ENCODE results near the gene WDR4. TPM values are rescaled to one million over a fixed set of nuclear protein-coding genes. Genes with fewer than 3 reads are reported as not detected.
A peak's percentile ranks its signal among the peaks of the same experiment; 100 is the strongest.
"Not testable (repeated sequence)": the region's sequence is repeated elsewhere in the genome, so short reads cannot be mapped to it uniquely, and the experiment has no call there.

Gene WDR4
- total RNA-seq, 1 donor from 2014 or later: 13.7 TPM

DNA sequence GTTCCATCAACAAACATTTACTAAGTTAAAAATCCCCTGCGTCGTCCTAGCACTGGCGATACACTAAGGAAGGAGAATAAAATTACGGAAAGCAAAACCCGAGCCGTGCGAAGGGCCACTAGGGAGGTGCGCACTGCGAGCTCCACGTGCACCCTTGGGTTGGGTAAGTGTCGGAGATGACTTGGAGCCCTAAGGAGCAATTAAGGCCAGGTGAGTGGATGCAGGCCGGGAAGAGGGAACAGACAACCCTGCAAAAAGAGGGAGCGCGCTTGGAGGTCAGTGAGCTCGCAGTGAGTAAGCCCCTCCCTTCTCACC lies 704 bp downstream of the WDR4 start:
- DNase-seq: no peak

DNA sequence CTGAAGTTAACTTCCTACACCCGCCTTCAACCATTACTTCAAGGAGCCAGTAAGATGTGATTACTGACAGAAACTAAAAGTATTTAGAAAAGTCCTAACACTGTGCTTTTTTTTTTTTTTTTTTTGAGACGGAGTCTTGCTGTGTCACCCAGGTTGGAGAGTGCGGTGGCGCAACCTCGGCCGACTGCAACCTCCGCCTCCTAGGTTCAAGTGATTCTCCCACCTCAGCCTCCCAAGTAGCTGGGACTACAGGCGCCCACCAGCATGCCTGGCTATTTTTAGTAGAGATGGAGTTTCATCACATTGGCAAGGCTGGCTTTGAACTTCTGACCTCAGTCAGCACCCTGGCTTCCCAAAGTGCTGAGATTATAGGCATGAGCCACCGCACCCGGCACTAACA lies 3.5 kb downstream of the WDR4 start:
- not testable (repeated sequence) for DNase-seq

DNA sequence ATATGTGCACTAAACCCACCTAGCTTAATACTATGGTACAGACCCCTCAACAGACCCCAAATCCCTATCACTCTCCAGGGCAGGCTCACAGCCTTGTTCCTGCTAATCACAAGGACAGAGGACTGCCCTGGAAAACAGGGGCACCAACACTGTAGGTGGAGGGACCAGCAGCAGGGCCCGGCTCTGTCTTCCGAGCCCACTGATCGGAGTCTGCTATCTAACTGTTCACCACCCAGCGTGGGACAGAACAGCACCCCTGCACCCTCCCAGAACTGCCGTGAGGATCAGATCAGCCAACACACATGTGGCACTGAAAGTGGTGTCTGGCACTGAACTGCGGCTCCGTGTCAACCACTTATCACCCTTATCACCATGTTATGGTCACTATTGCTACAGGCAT lies 6.2 kb downstream of the WDR4 start:
- no peak for DNase-seq

DNA sequence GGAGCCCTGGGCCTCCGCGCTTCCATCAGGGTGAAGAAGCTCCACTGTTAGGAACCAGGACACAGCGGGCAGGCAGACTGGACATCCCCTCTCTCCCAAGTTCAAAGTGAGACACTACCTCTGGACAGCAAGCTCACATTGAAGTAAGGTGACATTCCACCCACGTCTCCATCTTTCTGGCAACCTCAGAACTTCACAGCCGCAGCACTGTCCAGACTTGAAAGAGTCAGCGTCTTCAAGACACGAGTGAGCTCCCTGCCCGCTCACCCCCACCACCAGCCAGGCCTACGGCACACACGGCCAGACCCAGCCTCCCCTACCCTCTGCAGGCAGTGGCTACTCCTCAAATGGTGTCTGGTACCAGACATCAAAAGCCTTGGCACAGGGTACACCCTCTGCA lies 11.1 kb downstream of the WDR4 start:
- no peak for DNase-seq

DNA sequence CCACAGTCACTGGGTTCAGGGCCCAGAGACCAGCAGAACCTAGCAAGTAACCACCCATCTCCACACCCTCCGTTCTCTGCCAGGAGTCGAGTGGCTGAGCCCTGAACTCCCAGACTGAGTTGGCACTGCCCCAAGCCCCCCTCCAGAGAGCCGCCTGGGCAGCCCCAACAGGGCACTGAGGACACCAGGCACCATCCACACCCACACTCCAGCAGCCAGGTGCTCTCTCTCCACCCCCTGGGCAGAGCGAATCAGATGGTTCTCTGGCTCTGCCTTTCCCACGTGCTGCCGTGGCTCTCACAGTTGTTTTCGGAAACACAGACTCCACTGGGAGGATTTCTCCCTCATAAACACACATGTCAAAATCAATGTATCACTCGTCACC lies 13.6 kb downstream of the WDR4 start:
- no peak for DNase-seq

DNA sequence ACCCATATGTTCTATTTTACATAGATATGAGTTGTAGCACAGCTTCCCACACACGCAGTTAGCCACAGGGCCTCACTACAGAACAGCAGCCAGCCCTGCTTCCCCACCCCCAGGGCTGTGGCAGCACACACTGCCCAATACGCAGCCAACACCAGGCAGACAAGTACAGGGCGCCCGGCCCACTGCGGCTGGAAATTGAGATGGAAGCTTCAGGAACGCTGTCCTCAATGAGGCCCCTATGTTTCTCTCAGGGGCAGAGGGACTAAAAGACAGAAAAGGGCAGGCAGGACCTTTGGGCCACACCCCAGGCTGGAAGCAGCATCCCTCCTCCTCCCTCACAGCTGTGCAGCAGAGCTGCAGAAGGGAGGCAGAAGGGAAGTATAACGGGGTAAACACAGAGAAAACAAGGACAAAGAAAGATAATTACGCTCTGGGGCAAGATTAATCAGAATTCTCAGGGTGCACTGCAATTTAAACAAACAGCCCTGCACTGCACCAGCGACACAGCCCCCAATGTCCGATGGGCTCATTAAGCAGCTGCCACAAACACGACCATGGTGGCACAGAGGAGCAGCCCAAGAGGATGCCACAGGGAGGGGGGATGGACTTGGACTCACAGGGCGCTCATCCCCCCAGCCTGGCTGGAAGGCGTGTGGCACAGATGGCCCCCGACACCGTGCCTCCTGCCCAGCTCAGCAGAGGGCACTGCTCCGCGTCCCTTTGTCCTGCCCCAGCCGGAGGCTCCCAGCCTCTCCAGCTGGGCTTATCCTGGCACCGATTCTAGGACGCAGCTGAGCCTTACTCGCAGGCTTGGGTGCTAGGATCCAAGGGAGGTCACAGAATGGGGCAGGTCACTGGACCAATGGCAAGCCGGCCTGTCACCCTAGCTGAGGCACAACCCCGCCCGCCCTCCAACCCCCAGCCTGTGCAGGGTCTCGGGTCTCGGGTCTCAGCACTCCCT lies 14.2 kb downstream of the WDR4 start:
- no peak for DNase-seq

DNA sequence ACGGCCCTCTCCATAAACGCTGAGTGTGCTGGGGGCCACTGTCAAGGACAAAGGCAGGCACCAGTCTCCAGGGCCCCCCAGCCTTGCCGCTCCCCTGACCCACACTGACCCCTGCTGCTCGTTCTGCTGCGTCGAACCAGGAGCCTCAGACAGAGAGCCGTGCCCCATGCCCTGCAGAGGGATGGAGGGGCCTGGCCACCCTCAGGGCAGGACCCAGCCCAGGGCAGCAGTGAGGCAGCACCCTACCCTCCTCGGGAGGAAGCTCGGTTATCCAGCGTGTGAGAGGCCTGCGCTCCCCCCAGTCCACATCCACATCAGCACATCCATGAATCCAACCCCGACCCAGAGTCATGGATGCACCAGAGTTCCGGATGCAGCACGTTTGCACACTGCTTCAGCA lies 15.1 kb downstream of the WDR4 start:
- no peak for DNase-seq

DNA sequence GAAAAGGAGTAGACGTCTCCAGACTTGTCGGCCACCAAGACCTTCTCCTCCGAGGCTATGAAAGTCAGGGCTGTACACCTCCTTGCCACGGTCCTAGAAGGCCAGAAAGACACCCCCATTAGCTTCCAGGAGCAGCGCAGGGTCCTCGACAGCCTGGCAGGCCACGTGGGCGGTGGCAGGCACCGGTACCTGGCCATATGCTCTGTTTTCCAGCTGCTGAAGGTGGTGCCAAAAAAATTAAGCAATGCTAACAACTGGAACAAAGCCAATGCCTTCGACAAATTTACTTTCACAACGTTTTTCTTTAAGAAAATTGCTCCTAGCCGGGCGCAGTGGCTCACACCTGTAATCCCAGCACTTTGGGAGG lies 15.9 kb downstream of the WDR4 start:
- no peak for DNase-seq

DNA sequence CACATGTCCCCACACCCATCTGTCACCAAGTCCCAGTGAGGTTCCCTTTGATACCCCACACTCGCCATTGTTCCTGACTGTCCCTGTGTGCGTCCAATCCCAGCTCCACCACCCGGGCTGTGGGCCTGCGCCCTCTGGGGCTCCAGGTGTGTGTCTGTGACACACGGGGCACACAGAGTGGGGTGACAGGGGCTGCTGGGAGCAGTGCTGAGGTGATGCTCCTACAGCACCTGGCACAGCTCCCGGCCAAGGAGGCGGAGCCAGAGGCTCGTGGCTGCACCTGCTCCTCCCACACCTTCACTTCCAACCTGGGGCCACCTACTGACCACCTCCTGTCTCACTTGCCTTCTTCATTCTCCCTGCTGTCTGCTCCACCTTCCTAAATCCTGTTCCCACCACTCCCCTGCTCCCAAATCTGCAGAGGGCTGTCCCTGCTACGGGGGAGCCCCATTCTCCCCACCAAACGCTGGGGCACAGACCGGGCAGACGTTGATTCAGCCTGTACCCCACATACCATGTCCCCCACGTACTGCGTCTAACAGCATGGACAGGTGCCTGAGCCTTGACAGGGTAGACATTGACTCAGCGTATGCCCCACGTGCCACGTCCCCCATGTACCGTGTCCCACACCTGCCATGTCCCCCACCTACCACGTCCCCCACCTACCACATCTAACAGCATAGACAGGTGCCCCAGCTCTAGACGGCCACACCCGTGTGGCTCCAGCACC lies 16.4 kb downstream of the WDR4 start:
- no peak for DNase-seq

DNA sequence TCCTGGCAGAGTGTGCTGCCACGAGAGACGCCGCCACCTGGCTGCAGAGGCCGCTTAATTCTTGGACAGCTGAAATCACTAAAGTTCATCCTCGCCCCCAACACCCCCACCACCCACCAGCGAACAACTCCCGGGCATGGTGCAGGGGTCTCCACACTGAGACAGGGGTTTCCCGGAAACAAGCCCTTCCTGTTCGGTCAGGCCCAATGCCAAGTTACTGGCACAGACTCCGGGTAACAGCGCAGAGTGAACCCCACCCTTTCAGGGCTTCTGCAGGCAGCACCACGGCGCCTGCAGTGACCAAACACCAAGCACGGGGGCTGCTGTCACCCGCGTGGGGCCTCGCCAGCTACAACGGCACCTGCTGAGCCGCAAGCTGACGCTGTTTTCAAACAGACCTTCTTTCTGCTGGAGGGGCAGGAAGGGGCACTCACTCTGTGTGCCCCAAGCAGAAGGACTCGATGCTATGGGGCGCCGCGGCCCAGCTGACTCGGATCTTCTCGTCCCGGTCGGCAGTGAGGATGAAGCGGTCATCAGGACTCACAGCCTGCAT lies 17.4 kb downstream of the WDR4 start:
- DNase-seq: no peak

DNA sequence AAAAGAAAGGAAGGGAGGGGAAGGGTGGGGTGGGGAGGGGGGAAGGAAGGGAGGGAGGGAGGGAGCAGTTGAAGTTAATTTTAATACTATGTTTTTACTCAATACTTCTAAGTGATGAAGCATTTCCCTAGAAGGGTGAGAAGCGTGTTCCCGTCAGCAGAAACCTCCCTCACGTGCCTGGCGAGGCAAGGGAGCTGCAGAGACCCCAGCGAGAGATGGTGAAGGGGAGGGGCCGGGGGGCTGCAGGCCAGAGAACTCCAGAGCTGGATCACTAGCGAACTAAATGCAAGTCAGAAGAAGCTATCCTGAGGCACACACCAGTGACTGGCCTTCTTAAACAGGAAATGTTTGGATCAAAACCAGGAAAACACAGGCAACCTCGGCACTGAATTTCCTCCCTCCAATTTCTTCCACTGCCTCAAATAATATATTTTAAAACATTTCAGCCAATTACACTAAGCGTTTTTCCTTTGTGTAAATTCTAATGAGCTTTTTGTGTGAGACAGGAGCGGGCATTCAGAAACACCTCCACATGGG lies 18.0 kb downstream of the WDR4 start:
- DNase-seq: no peak

DNA sequence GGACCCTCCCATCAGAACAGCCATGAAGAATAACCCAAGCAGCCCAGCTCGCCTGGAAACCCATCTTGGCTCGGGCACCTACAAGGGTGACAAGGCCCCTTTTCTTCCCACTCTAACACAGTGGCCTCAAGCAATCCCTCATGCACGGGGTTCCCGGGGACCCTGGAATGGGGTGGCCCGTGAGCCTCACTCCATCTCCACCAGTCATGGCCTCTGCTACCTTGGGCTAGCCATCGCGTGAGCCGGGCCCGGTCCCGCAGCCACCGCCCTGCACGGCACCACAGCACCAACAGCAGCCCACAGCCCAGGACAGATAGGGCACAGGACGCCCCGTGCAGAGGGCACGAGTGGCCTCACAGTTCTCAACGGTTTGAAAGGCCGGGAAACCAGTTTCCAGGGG lies 19.0 kb downstream of the WDR4 start:
- DNase-seq: no peak

DNA sequence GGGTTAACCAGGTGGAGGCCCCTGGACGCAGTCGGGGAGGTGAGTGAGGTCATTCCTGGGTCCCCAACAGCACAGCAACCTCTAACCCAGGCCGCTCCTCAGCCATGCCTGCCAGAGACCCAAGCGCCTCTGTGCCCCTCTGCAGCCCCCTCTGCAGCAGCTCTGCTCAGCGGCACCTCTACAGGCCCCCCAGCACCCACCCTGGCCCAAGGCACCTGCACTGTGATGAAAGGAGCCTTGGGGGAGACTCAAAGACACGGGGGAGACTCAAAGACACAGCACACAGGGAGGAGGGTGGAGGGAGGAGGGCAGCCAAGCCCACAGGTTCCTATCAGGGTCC lies 19.5 kb downstream of the WDR4 start:
- no peak for DNase-seq

DNA sequence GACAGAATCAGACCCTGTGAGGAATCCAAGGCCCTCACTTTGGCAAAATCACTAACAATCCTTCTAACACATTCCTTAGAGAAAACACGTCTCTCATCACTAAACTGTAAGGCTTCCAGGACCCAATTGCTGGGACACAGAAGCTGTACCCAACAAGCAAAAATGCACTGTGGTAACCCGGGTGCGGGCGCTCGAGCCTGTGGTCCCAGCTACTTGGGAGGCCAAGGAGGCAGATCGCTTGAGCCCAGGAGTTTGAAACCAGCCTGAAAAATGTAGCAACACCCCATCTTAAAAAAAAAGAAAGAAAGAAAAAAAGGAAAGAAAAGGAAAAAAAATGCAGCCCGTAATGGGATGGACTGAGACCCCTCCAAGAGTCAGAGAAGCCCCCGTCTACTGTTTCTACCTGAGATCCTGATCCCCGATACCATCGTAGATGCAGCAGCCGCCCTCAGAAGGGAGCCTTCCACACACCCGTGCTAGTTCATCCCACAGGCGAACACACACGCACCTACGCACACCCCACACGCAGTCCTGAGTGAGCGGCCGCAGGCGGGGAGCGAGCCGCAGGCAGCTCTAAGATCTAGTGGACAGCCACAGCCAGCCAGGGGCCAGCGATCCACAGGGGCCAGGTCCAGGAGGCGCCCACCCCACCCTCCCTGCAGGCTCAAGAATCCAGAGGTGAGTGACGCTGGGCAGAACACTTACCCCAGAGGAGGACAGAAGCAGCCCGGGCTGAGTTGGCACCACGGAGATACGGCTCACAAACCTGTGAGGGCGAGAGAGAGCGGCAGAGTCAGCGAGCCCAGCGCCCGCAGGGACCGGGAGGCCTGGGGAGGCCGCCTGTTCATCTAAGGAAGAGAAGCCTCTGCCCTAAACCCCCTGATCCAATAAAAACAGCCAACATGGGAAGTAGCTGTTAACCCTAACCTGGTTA lies 20.1 kb downstream of the WDR4 start:
- DNase-seq: no peak

DNA sequence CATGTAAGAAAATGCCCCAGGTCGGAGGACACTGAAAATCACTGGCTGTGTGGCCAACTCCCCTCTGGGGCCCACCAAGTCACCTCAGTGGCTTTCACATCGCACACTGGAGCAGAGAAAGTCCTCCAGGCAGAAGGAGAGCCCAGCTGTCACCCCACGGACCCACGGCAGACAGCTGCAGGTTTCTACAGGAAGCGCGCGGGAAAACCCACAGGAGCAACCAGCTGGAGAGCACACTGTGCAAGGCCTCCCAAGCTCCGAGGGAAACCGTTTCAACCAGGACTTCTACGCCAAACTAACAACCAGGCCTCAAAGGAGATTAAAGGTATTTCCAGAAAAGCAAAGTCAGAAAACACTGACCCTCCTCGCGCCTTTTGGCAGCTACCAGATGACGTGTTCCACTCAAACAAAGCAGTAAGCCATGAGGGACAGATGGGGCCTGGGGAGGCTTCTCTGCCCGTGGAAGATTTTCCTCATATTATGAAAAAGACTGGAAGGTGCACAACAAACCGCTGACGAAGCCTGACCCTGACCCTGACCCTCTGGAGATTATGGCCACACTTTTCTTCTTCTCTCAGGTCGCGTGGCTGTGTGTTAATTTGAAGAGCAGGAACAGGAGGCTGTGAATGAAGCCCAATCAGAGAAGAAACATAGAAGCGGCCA lies 21.0 kb downstream of the WDR4 start:
- peak; percentile 25 for DNase-seq

DNA sequence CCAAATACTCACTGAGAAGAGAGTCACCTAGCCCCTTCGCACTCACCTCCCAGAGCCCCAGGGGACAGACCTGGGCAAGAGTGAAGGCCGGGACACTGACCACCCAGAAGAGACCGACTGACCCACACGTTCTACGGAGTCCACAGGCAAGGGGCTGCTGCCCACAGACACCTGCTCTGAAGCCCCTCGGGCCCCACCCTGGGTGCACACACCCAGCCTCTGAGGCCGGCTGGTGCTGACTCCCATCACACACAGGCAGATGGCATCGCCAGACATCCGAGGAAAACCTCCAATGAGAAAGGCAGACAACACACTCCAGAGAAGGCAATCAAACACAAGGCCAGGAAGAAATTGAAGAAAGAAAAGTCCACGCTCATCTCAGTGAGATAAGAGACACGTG lies 22.1 kb downstream of the WDR4 start:
- DNase-seq: no peak

DNA sequence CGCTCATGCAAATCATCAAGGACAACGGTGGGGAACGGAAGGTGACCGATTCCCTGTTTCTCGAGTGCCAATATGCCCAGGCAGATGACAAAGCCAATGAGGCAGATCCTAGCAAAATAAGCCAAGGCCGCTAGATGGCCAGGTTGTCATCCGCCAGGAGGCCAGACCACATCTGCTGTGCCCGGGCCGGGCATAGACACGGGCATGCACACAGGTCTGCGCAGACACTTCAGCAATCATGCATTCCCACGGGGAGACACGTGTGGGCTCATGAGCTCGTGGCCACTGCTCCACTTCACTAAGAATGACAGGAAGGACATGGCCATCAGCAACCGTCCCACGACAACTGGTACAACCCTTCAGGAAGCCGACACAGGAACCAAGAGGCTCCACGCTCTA lies 23.4 kb downstream of the WDR4 start:
- no peak for DNase-seq

DNA sequence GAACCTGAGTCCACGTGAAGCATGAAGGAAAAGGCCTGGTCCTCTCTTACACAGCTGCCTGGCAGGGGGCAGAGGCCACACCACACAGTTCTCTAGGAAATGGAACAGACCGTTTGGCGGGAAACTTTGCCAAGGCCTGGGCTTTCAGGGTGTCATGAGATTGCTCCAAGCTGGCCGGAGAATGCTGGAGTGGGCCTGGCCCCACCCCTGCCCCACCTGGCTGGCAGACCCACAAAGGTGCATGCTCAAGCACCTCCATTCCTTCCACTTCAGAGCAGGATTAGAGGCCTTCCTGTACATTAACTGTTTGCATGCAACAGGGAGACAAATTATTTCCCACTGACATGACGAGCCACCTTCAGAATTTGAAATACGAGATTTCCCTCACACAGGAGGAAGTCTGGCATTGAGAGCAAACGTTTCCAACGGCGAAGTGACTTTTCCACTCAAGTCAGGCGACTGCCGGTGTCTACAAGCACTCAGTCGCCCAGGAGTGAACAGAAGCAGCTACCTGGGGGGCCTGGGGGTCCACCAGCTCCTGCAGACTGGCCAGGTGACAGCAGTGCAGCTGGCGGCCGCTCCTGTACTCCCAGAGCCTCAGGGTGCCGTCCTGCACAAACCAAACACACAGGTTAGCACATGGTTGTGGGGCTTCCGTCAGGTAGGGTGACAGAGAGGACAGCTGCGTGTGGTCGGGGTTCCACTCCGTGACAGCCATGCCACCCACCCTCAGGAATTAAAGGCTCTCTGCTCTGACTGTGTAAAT lies 24.0 kb downstream of the WDR4 start:
- DNase-seq: no peak

DNA sequence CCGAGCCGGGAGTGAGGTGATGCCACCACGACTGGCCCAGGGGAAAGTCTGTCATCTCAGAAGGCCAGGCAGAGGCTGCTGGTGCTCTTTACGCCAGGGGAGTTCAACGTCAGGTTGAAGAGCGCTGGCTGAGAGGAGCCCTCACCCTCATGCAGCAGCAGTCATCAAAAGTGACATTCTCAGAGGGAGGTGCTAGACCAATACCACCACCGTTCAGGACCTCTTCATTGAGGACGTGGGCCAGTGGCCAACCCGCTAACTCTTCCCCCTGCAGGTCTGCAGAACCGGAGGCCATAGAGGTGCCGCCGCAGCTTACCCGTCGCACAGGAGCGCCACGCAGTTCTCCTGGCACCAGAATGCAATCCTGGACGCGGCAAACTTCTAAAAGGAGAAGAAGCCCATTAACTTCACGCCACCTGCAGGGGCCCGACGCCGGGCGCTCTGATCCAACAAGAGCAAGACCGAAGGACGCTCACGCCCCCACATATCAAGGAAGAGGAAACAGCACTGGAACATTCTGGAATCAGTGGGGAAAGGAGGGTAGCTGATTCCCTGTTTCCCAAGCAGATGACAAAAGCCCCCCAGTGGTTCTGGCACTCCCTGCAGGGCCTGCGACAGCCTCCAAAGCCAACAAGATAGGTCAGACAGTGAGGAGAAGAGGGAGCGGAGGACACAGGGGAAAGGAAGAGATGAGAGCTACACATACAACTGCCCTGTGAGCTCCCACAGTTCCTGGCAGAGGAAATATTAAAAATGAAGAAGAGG lies 24.9 kb downstream of the WDR4 start:
- DNase-seq: no peak

DNA sequence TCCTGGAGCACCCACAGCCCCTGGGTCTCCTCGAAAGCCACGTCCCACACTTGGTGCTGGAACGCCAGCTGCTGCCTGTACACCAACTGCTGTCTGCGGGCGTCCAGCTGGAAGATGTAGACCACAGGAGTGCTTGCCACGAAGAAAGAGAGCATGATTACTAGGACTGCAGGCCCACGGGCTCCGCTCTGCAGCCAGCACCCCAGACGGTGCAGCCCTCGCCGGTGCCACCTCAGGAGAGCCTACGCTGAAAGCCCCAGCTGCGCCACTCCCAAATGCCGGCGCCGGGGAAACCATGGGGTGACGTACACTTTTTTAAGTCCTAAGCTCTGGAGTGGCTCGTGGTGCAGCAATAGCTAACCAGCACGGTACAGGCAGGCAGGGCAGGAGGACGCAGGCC lies 25.7 kb downstream of the WDR4 start:
- no peak for DNase-seq
